PC-3 (cell line): Measurements from ENCODE around the gene FOXN3.

ENCODE experiments used
- EZH2 ChIP-seq: fragments of 300-600 bp; sonication (generic); IDR thresholded peaks from one replicate; pipeline ENCODE4 v1.6.1; 2017; ENCODE audit warnings: antibody characterized with exemption, mild to moderate bottlenecking, low read length; ENCODE audit not compliant: unreplicated experiment
- EZH2phosphoT487 ChIP-seq: fragments of 300-600 bp; sonication (generic); IDR thresholded peaks from 2 replicates; pipeline ENCODE4 v1.6.1; 2018; ENCODE audit warnings: mild to moderate bottlenecking, antibody characterized with exemption, low read length, borderline replicate concordance
- TF ChIP-seq, protein P1 (sequence below): fragments of 300-600 bp; sonication (generic); conservative IDR thresholded peaks from 2 replicates; pipeline ENCODE4 v1.5.1; 2017; ENCODE audit warnings: antibody characterized with exemption, low read depth, mild to moderate bottlenecking, low read length

DNA sequence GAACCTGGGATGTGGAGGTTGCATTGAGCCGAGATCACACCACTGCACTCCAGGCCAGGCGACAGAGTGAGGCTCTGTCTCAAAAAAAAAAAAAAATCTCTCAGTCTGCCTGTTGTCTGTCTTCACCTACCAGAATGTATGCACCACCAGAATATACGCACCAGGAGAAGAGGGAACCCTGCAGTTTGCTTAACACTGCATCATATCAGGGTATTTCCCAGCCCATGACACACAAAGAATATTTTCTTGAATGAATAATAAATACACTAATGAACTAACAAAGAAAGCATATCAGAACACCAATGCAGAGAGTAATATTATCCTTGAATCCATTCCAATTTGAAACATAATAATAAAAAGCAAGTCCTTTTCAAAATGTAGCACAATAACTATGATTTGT, 44.2 kb upstream of the FOXN3 start:
- TF ChIP-seq, protein P1, sequence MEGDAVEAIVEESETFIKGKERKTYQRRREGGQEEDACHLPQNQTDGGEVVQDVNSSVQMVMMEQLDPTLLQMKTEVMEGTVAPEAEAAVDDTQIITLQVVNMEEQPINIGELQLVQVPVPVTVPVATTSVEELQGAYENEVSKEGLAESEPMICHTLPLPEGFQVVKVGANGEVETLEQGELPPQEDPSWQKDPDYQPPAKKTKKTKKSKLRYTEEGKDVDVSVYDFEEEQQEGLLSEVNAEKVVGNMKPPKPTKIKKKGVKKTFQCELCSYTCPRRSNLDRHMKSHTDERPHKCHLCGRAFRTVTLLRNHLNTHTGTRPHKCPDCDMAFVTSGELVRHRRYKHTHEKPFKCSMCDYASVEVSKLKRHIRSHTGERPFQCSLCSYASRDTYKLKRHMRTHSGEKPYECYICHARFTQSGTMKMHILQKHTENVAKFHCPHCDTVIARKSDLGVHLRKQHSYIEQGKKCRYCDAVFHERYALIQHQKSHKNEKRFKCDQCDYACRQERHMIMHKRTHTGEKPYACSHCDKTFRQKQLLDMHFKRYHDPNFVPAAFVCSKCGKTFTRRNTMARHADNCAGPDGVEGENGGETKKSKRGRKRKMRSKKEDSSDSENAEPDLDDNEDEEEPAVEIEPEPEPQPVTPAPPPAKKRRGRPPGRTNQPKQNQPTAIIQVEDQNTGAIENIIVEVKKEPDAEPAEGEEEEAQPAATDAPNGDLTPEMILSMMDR = no peak
- TF ChIP-seq EZH2 = no peak
- TF ChIP-seq EZH2phosphoT487 = no peak
